Parathyroid adenoma (tissue), 2 donors: ENCODE data around the gene PAFAH2.
A peak's percentile ranks its signal among the peaks of the same experiment; 100 is the strongest.

ENCODE experiments used
- H2AFZ ChIP-seq: fragments of 300-600 bp; sonication (generic); one replicate; pipeline ENCODE4 v1.7.0; 2017; ENCODE audit warnings: antibody characterized with exemption, mild to moderate bottlenecking
- H3K27ac ChIP-seq: fragments of 300-600 bp; sonication (generic); one replicate; pipeline ENCODE4 v1.7.0; 2017
- H3K27me3 ChIP-seq: fragments of 300-600 bp; sonication (generic); one replicate; pipeline ENCODE4 v1.7.0; 2017; ENCODE audit warnings: low read length; ENCODE audit not compliant: control insufficient read depth, insufficient read depth
- H3K36me3 ChIP-seq: fragments of 300-600 bp; sonication (generic); one replicate; pipeline ENCODE4 v1.7.0; 2017; ENCODE audit warnings: low read length; ENCODE audit not compliant: control insufficient read depth, insufficient read depth
- H3K4me1 ChIP-seq: fragments of 300-600 bp; sonication (generic); one replicate; pipeline ENCODE4 v1.7.0; 2017; ENCODE audit warnings: control low read depth
- H3K4me2 ChIP-seq: fragments of 300-600 bp; sonication (generic); one replicate; pipeline ENCODE4 v1.7.0; 2017; ENCODE audit warnings: low read length
- H3K4me3 ChIP-seq: fragments of 300-600 bp; sonication (generic); one replicate; pipeline ENCODE4 v1.7.0; 2017; ENCODE audit warnings: low read depth, low read length
- H3K79me2 ChIP-seq: fragments of 300-600 bp; sonication (generic); one replicate; pipeline ENCODE4 v1.7.0; 2017; ENCODE audit warnings: control low read depth
- H3K9ac ChIP-seq: fragments of 300-600 bp; sonication (generic); one replicate; pipeline ENCODE4 v1.7.0; 2017; ENCODE audit warnings: mild to moderate bottlenecking
- H3K9me3 ChIP-seq: fragments of 300-600 bp; sonication (generic); one replicate; pipeline ENCODE4 v1.7.0; 2017; ENCODE audit warnings: low read length; ENCODE audit not compliant: control insufficient read depth
- CTCF ChIP-seq: fragments of 300-600 bp; sonication (generic); IDR thresholded peaks from one replicate; pipeline ENCODE4 v1.7.0; 2017; ENCODE audit warnings: antibody characterized with exemption, mild to moderate bottlenecking
- donor health status: primary hyperparathyroidism.

The PAFAH2 gene

GRCh38 chr1:25992689-25993171 is 5.1 kb downstream of the PAFAH2 start:
- H3K36me3 ChIP-seq, result no peaks in the 10 kb centered on the region
- H3K27ac ChIP-seq, result no peak overlapping the region
- H3K4me3 ChIP-seq, result no peak overlapping the region
- H3K4me1 ChIP-seq, result peaks cover 15% of the 10 kb centered on the region
- H2AFZ ChIP-seq, result no peak overlapping the region
- peak overlapping the region; percentile 43 for H3K4me2 ChIP-seq
- H3K9ac ChIP-seq, result no peak overlapping the region
- no peak for TF ChIP-seq CTCF
- H3K27me3 ChIP-seq, result no peaks in the 10 kb centered on the region
- no peaks in the 10 kb centered on the region for H3K9me3 ChIP-seq
- no peaks in the 10 kb centered on the region for H3K79me2 ChIP-seq

- H3K9me3 ChIP-seq, result no peaks in the 10 kb centered on the region
- H3K79me2 ChIP-seq, result no peaks in the 10 kb centered on the region
- no peak overlapping the region for H3K27ac ChIP-seq
- H3K4me1 ChIP-seq, result peaks cover 13% of the 10 kb centered on the region
- H2AFZ ChIP-seq, result no peak overlapping the region
- no peak for TF ChIP-seq CTCF
- no peaks in the 10 kb centered on the region for H3K36me3 ChIP-seq
- H3K27me3 ChIP-seq, result no peaks in the 10 kb centered on the region
- H3K4me3 ChIP-seq, result no peak overlapping the region
- H3K9ac ChIP-seq, result no peak overlapping the region
- peak overlapping the region; percentile 43 for H3K4me2 ChIP-seq
Observed at GRCh38 chr1:25991937-25992688, 5.8 kb downstream of the PAFAH2 start.

- no peak overlapping the region for H3K9ac ChIP-seq
- no peaks in the 10 kb centered on the region for H3K79me2 ChIP-seq
- H3K27ac ChIP-seq, result no peak overlapping the region
- no peaks in the 10 kb centered on the region for H3K36me3 ChIP-seq
- H2AFZ ChIP-seq, result no peak overlapping the region
- no peak overlapping the region for H3K4me3 ChIP-seq
- no peaks in the 10 kb centered on the region for H3K9me3 ChIP-seq
- peak overlapping the region; percentile 25 for H3K4me2 ChIP-seq
- H3K4me1 ChIP-seq, result peaks cover 9% of the 10 kb centered on the region
- no peaks in the 10 kb centered on the region for H3K27me3 ChIP-seq
- no peak for TF ChIP-seq CTCF
Observed at GRCh38 chr1:25990702-25991395, 7.0 kb downstream of the PAFAH2 start.

- Histone ChIP-seq H3K9me3 (no peaks in the 10 kb centered on the region), H3K4me3 (no peak overlapping the region), H3K79me2 (no peaks in the 10 kb centered on the region), H3K4me2 (peak overlapping the region; percentile 25), H3K27me3 (no peaks in the 10 kb centered on the region), H2AFZ (no peak overlapping the region), H3K4me1 (peaks cover 9% of the 10 kb centered on the region), H3K36me3 (no peaks in the 10 kb centered on the region), H3K27ac (no peak overlapping the region), H3K9ac (no peak overlapping the region)
- TF ChIP-seq CTCF, result no peak
Observed at GRCh38 chr1:25990251-25990650, 7.6 kb downstream of the PAFAH2 start.
